Stomach (tissue), 9 donors: Measurements from ENCODE around the gene CD209. TPM values are rescaled to one million over a fixed set of nuclear protein-coding genes. Genes with fewer than 3 reads are reported as not detected.

ENCODE experiments used
- DNase-seq, 2 donors: peaks; one replicate each; pipeline versions ENCODE4 v3.0.0 to v3.0.0-alpha.2; 2013 to 2019
- H3K27ac ChIP-seq, 5 donors: fragments of 200-600 bp in 4 of 5; sonication (generic) in 4 of 5; one replicate each; pipeline ENCODE4 v1.5.1; 2013 to 2019; ENCODE audit warnings: mild to moderate bottlenecking in 1 of 5, moderate library complexity in 1 of 5
- H3K27me3 ChIP-seq, 3 donors: fragments of 200-600 bp; sonication (generic); one replicate each; pipeline ENCODE4 v1.5.1; 2017 to 2019; ENCODE audit warnings: mixed run types in 1 of 3
- H3K36me3 ChIP-seq, 4 donors: fragments of 200-600 bp; sonication (generic); 1 replicate in 3 of 4; 2 replicates in 1 of 4; pipeline ENCODE4 v1.5.1; 2016 to 2019
- H3K4me1 ChIP-seq, 4 donors: fragments of 200-600 bp; sonication (generic); one replicate each; pipeline ENCODE4 v1.5.1; 2016 to 2019
- H3K4me3 ChIP-seq, 4 donors: fragments of 200-600 bp; sonication (generic) in 3 of 4; one replicate each; pipeline ENCODE4 v1.5.1; 2016 to 2019; ENCODE audit warnings: mild to moderate bottlenecking in 1 of 4
- H3K9me3 ChIP-seq, 4 donors: fragments of 200-600 bp; sonication (generic); one replicate each; pipeline ENCODE4 v1.5.1; 2016 to 2019
- CTCF ChIP-seq, 7 experiments: fragments of 450-650 bp in 4 of 7; fragments of 200-600 bp in 3 of 7; sonication (generic) in 3 of 7; IDR thresholded peaks; one replicate each; pipeline ENCODE4 v1.5.1; 2016 to 2019; ENCODE audit warnings: antibody characterized with exemption in 7 of 7, control low read depth in 2 of 7, mild to moderate bottlenecking in 1 of 7
- EP300 ChIP-seq: sonication (generic); formaldehyde crosslinking; IDR thresholded peaks from one replicate; pipeline ENCODE4 v1.6.1; 2017; ENCODE audit warnings: antibody characterized with exemption
- POLR2A ChIP-seq, 4 donors: fragments of 450-650 bp; IDR thresholded peaks; one replicate each; pipeline ENCODE4 v1.6.1; 2016; ENCODE audit warnings: antibody characterized with exemption in 4 of 4, control low read depth in 2 of 4, mild to moderate bottlenecking in 1 of 4, moderate library complexity in 1 of 4
- POLR2AphosphoS5 ChIP-seq, 3 donors: sonication (generic); formaldehyde crosslinking; IDR thresholded peaks; one replicate each; pipeline ENCODE4 v1.6.1; 2016; ENCODE audit warnings: antibody characterized with exemption in 3 of 3
- WGBS, 5 donors: extraction: QIAGEN DNeasy Blood & Tissue Kit in 3 of 5; methylation state at CpG; one replicate each; pipeline versions ENCODE4 v1.1.5 to v1.1.7; 2013 to 2018; 5-methylcytosine and 5-hydroxymethylcytosine counted together
- intact Hi-C: fragments of 100-400 bp; cut with DNase I; formaldehyde crosslinking; loops from one replicate; pipeline ENCODE4 v1.15.1; 2023; ENCODE audit warnings: low total_unique reads
- polyA plus RNA-seq, 3 donors: library from polyadenylated mRNA; stranded (reverse); fragments of 200-250 nt; gene quantifications; one replicate each; pipeline ENCODE4 v1.2.3, GENCODE V29; 2013
- total RNA-seq, 5 donors: library from RNA; depleted of rRNA; stranded (reverse); fragments of >200 nt; gene quantifications; one replicate each; pipeline versions ENCODE4 v1.1.0 to v1.2.3, GENCODE V29; 2014 to 2016
- donor health status: healthy with polysubstance abuse.
- donor health status: Bipolar disorder and iron deficiency.
- donor health status: healthy.

The CD209 gene
- total and polyA plus RNA-seq, 8 donors, result 0.38 to 51.9 (median 3.7) TPM

DNA sequence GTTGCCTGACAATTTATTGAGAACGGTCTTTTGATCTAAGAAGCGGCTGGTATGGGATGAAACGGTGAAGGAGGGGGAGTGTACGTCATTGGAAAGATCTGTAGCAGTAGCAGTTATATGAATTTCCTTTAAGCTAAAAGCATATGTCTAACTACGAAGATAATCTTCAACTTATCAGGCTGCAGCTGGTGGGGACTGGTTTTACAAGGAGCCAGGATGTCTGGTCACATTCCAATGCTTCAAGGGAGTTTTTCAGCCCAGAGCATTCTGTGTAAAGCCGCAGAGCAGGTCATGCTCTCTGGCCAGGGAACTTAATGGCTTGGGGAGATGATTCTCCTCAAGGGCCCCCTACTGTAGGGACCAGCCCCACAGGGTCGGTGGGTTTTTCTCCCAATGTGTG lies 44.9 kb upstream of the CD209 start:
- intact Hi-C loops, result no loop called here
- WGBS, 5 donors, result 31 to 38% (median 35%) methylated on average over 6 to 7 of the region's 7 CpGs
- peak in 1 of 2 donors; percentile 42 for DNase-seq
- Histone ChIP-seq H3K27ac (no peak overlapping the region), H3K27me3 (peaks cover 18 to 51% (median 30%) of the 10 kb centered on the region in 3 donors), H3K36me3 (no peaks in the 10 kb centered on the region), H3K4me3 (no peak overlapping the region), H3K9me3 (no peaks in the 10 kb centered on the region), H3K4me1 (peaks cover 0 to 24% (median 13%) of the 10 kb centered on the region in 4 donors)
- TF ChIP-seq EP300, result no peak
- no peak for TF ChIP-seq CTCF (IDR thresholded peaks at IDR 0.05)
- no peak for TF ChIP-seq POLR2AphosphoS5 (IDR thresholded peaks at IDR 0.05)
- TF ChIP-seq POLR2A (IDR thresholded peaks at IDR 0.05), result no peak

GRCh38 chr19:7790416-7790815 lies 43.1 kb upstream of the CD209 start:
- Histone ChIP-seq H3K9me3 (peaks cover 0 to 2% (median 0%) of the 10 kb centered on the region in 4 donors), H3K27me3 (peaks cover 18 to 64% (median 34%) of the 10 kb centered on the region in 3 donors), H3K4me3 (no peak overlapping the region), H3K4me1 (peaks cover 0 to 24% (median 13%) of the 10 kb centered on the region in 4 donors), H3K27ac (no peak overlapping the region), H3K36me3 (no peaks in the 10 kb centered on the region)
- no peak for DNase-seq
- intact Hi-C loops, result no loop called here
- no peak for TF ChIP-seq POLR2AphosphoS5 (IDR thresholded peaks at IDR 0.05)
- no peak for TF ChIP-seq EP300
- 82 to 93% (median 88%) methylated on average over 14 of the region's 14 CpGs for WGBS, 5 donors

- peak overlapping the region in 1 of 4 donors; percentile 16 for H3K4me3 ChIP-seq
- H3K27me3 ChIP-seq, result peaks cover 18 to 72% (median 34%) of the 10 kb centered on the region in 3 donors
- 5 to 12% (median 6%) methylated on average over 21 to 31 of the region's 31 CpGs for WGBS, 5 donors
- TF ChIP-seq POLR2A (IDR thresholded peaks at IDR 0.05), result no peak
- no peak for TF ChIP-seq EP300
- TF ChIP-seq POLR2AphosphoS5 (IDR thresholded peaks at IDR 0.05), result no peak
- TF ChIP-seq CTCF (IDR thresholded peaks at IDR 0.05), result no peak
- H3K9me3 ChIP-seq, result peaks cover 0 to 9% (median 0%) of the 10 kb centered on the region in 4 donors
- peaks cover 0 to 24% (median 13%) of the 10 kb centered on the region in 4 donors for H3K4me1 ChIP-seq
- no peaks in the 10 kb centered on the region for H3K36me3 ChIP-seq
- intact Hi-C loops, result no loop called here
- no peak overlapping the region for H3K27ac ChIP-seq
- DNase-seq, result peak in 1 of 2 donors; percentile 24
Observed at GRCh38 chr19:7789447-7789846, 42.1 kb upstream of the CD209 start.

DNA sequence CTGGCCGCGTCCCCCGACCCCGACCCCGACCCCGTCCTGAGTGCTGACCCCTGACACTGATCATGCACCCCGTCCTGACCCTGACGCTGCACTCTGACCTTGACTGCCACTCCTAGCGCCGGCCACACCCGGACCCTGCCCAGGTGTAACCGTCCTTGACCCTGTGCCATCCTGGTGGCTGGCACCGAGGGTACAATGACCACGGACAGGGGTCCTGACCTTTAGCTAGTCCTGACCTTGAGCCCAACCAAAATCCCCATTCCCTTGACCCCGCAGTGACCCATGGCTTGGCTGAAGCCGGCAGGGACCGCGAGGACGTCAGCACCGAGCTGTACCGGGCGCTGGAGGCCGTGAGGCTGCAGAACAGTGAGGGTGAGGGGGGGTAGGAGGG lies 41.6 kb upstream of the CD209 start:
- H3K4me3 ChIP-seq, result peak overlapping the region in 2 of 4 donors; percentile 1 to 16
- H3K9me3 ChIP-seq, result peaks cover 0 to 9% (median 0%) of the 10 kb centered on the region in 4 donors
- peaks cover 0 to 24% (median 13%) of the 10 kb centered on the region in 4 donors for H3K4me1 ChIP-seq
- no peaks in the 10 kb centered on the region for H3K36me3 ChIP-seq
- intact Hi-C loops, result no loop called here
- no peak for DNase-seq
- 0 to 4% (median 1%) methylated on average over 9 to 23 of the region's 23 CpGs for WGBS, 5 donors
- TF ChIP-seq POLR2A (IDR thresholded peaks at IDR 0.05) (no peak), EP300 (no peak)
- H3K27me3 ChIP-seq, result peaks cover 18 to 76% (median 38%) of the 10 kb centered on the region in 3 donors
- no peak overlapping the region for H3K27ac ChIP-seq

DNA sequence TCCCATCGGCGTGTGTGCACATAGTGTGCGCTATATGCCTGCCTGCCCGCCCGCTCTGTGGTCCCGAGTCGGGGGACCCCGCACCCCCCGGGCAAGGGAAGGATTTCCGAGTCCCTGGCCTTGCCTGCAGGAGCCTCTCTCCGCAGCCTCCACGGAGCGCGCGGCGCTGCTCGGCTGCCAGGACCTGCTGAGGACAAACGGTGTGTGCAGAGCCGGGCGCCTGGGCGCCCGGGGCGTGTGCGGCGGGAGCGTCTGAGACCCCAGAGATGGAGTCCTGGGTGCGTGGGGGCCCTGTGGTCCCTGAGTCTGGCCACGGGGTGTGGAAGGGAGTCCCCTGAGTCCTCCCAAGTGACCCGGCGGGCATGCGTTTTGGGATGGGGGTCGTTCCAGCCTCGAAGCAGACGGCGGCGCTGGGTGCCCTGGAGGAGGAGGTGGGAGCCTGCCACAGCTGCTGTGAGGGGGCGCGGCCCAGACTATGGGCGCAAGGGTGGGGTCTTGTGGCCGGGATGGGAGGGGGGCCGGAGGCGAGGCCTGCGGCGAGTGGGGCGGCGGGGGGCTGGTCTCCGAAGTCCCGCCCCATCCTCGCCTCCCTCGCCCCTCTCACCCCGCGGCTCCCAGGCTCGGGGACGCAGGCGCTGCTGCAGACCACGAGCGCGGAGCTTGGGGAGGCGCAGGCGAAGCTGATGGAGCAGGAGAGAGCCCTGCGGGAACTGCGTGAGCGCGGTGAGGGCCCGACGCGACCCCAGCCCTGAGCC lies 41.0 kb upstream of the CD209 start:
- TF ChIP-seq POLR2A (IDR thresholded peaks at IDR 0.05) (no peak), EP300 (no peak), CTCF (IDR thresholded peaks at IDR 0.05) (no peak), POLR2AphosphoS5 (IDR thresholded peaks at IDR 0.05) (no peak)
- Histone ChIP-seq H3K4me1 (peaks cover 0 to 24% (median 13%) of the 10 kb centered on the region in 4 donors), H3K9me3 (peaks cover 0 to 9% (median 0%) of the 10 kb centered on the region in 4 donors), H3K4me3 (peak overlapping the region in 2 of 4 donors; percentile 1 to 16), H3K36me3 (no peaks in the 10 kb centered on the region), H3K27me3 (peaks cover 18 to 81% (median 41%) of the 10 kb centered on the region in 3 donors), H3K27ac (no peak overlapping the region)
- intact Hi-C loops, result no loop called here
- DNase-seq, result peak in 1 of 2 donors; percentile 31
- 3 to 10% (median 4%) methylated on average over 16 to 67 of the region's 67 CpGs for WGBS, 5 donors
